H1 (cell line): ENCODE results near the gene PPA2. TPM values are rescaled to one million over a fixed set of nuclear protein-coding genes. Genes with fewer than 3 reads are reported as not detected.

Experiments used
- CTCF ChIA-PET: fragments of 300-600 bp; sonication (Branson Sonifier 250); formaldehyde crosslinking; loops from one replicate; lab custom pipeline; 2021; ENCODE audit not compliant: partially characterized antibody; lab: Charles Lee
- POLR2A ChIA-PET: fragments of 300-600 bp; sonication (Branson Sonifier 250); formaldehyde crosslinking; loops from one replicate; lab custom pipeline; 2021; ENCODE audit warnings: inconsistent platforms; ENCODE audit not compliant: partially characterized antibody; lab: Charles Lee
- DNase-seq, 2 experiments: peaks; one replicate each; pipeline versions ENCODE4 v3.0.0 to v3.0.0-alpha.2; 2010 to 2022; ENCODE audit warnings: low spot score in 2 of 2, low read depth in 1 of 2, mixed read lengths in 1 of 2
- FAIRE-seq: peaks from 2 replicates; lab custom pipeline; 2011; peaks lifted over from hg19 to GRCh38; lab: Jason Lieb, UNC
- H2AFZ ChIP-seq: 2 replicates; pipeline ENCODE4 v1.8.1; 2012; ENCODE audit warnings: low read length, inconsistent platforms
- H2AK5ac ChIP-seq: 2 replicates; pipeline ENCODE4 v1.6.1; 2013; ENCODE audit warnings: low read depth, low read length
- H2BK120ac ChIP-seq: replicated peaks from 2 replicates; pipeline ENCODE3; 2013; ENCODE audit warnings: low read depth, low read length, inconsistent platforms
- H2BK12ac ChIP-seq: 2 replicates; pipeline ENCODE4 v1.6.1; 2013; ENCODE audit warnings: low read depth, low read length
- H2BK15ac ChIP-seq: 2 replicates; pipeline ENCODE4 v1.6.1; 2013; ENCODE audit warnings: low read length
- H2BK20ac ChIP-seq: 2 replicates; pipeline ENCODE4 v1.6.1; 2013; ENCODE audit warnings: low read length
- H2BK5ac ChIP-seq: 2 replicates; pipeline ENCODE4 v1.6.1; 2013; ENCODE audit warnings: low read depth, low read length
- H3K14ac ChIP-seq: 2 replicates; pipeline ENCODE4 v1.6.1; 2013; ENCODE audit warnings: inconsistent platforms; ENCODE audit not compliant: insufficient read length
- H3K18ac ChIP-seq: 2 replicates; pipeline ENCODE4 v1.6.1; 2013; ENCODE audit warnings: low read length; ENCODE audit errors: extremely low read depth
- H3K23ac ChIP-seq: 2 replicates; pipeline ENCODE4 v1.6.1; 2013; ENCODE audit warnings: inconsistent platforms; ENCODE audit not compliant: insufficient read length
- H3K23me2 ChIP-seq: 2 replicates; pipeline ENCODE4 v1.6.1; 2013; ENCODE audit warnings: low read depth, low read length
- H3K27ac ChIP-seq: 2 replicates; pipeline ENCODE4 v1.6.1; 2011; ENCODE audit warnings: low read depth, low read length, inconsistent platforms
- H3K27me3 ChIP-seq, 4 experiments: replicated peaks in 1 of 4; 1 replicate in 1 of 4; 2 replicates in 3 of 4; pipeline versions ENCODE4 v1.6.1 to v1.8.1; 2011 to 2013; ENCODE audit warnings: low read length in 3 of 4, mild to moderate bottlenecking in 3 of 4, inconsistent platforms in 2 of 4, mixed read lengths in 2 of 4, moderate library complexity in 1 of 4; ENCODE audit not compliant: control insufficient read depth in 3 of 4, insufficient read depth in 3 of 4; ENCODE audit errors: extremely low read depth in 1 of 4
- H3K36me3 ChIP-seq, 4 experiments: 2 replicates each; pipeline versions ENCODE4 v1.6.1 to v1.8.1; 2011 to 2013; ENCODE audit warnings: mild to moderate bottlenecking in 4 of 4, low read length in 3 of 4, moderate library complexity in 2 of 4, control low read depth in 1 of 4, inconsistent platforms in 1 of 4; ENCODE audit not compliant: insufficient read depth in 4 of 4, control insufficient read depth in 2 of 4
- H3K4ac ChIP-seq: replicated peaks from 2 replicates; pipeline ENCODE3; 2013; ENCODE audit warnings: low read length, low read depth, mixed read lengths, inconsistent platforms; ENCODE audit not compliant: insufficient read length
- H3K4me1 ChIP-seq, 4 experiments: replicated peaks in 1 of 4; 1 replicate in 1 of 4; 2 replicates in 3 of 4; pipeline versions ENCODE4 v1.6.1 to v1.8.1; 2011 to 2013; ENCODE audit warnings: low read length in 3 of 4, inconsistent platforms in 2 of 4, mixed read lengths in 1 of 4; ENCODE audit not compliant: insufficient read depth in 4 of 4, control insufficient read depth in 3 of 4
- H3K4me2 ChIP-seq, 2 experiments: 2 replicates each; pipeline versions ENCODE4 v1.6.1 to v1.8.1; 2011 to 2013; ENCODE audit warnings: low read depth in 2 of 2, low read length in 2 of 2, control low read depth in 1 of 2, inconsistent platforms in 1 of 2, mild to moderate bottlenecking in 1 of 2; ENCODE audit not compliant: insufficient read depth in 1 of 2
- H3K4me3 ChIP-seq, 4 experiments: fragments of 200-600, 300-600 bp in 1 of 4; sonication (generic), shearing (Covaris generic), sonication (Bioruptor Twin) in 1 of 4; 2 replicates each; pipeline versions ENCODE4 v1.5.1 to v1.8.1; 2011 to 2016; ENCODE audit warnings: low read length in 4 of 4, low read depth in 3 of 4, control low read depth in 2 of 4, inconsistent platforms in 2 of 4, mild to moderate bottlenecking in 2 of 4, mixed read lengths in 1 of 4, moderate library complexity in 1 of 4; ENCODE audit not compliant: insufficient read depth in 2 of 4; ENCODE audit errors: extremely low read depth in 1 of 4
- H3K56ac ChIP-seq: replicated peaks from 2 replicates; pipeline ENCODE3; 2013; ENCODE audit warnings: low read depth, mild to moderate bottlenecking, mixed read lengths, low read length, inconsistent platforms; ENCODE audit not compliant: insufficient read length
- H3K79me1 ChIP-seq: 2 replicates; pipeline ENCODE4 v1.6.1; 2013; ENCODE audit warnings: low read depth, low read length, control low read depth
- H3K79me2 ChIP-seq, 2 experiments: 2 replicates each; pipeline versions ENCODE4 v1.6.1 to v1.8.1; 2012 to 2013; ENCODE audit warnings: low read length in 2 of 2, mild to moderate bottlenecking in 2 of 2, inconsistent platforms in 1 of 2; ENCODE audit not compliant: insufficient read depth in 2 of 2, control insufficient read depth in 1 of 2
- H3K9ac ChIP-seq, 4 experiments: replicated peaks in 1 of 4; 1 replicate in 1 of 4; 2 replicates in 3 of 4; pipeline versions ENCODE4 v1.6.1 to v1.8.1; 2011 to 2013; ENCODE audit warnings: low read depth in 3 of 4, low read length in 3 of 4, control low read depth in 2 of 4, mild to moderate bottlenecking in 2 of 4, moderate library complexity in 2 of 4, inconsistent platforms in 1 of 4; ENCODE audit errors: extremely low read depth in 1 of 4
- H3K9me3 ChIP-seq, 2 experiments: 2 replicates each; pipeline versions ENCODE4 v1.6.1 to v1.8.1; 2012 to 2013; ENCODE audit warnings: mild to moderate bottlenecking in 2 of 2, moderate library complexity in 2 of 2, control low read depth in 1 of 2, inconsistent platforms in 1 of 2, low read depth in 1 of 2, low read length in 1 of 2, mixed read lengths in 1 of 2; ENCODE audit not compliant: insufficient read depth in 2 of 2
- H4K20me1 ChIP-seq, 2 experiments: replicated peaks in 1 of 2; 2 replicates each; pipeline versions ENCODE3 to v1.8.1; 2011 to 2013; ENCODE audit warnings: inconsistent platforms in 2 of 2, low read length in 2 of 2, mild to moderate bottlenecking in 1 of 2; ENCODE audit not compliant: insufficient read depth in 2 of 2, control insufficient read depth in 1 of 2
- H4K5ac ChIP-seq: 2 replicates; pipeline ENCODE4 v1.6.1; 2013; ENCODE audit warnings: low read length, low read depth, mixed read lengths, inconsistent platforms; ENCODE audit not compliant: insufficient read length
- H4K8ac ChIP-seq: 2 replicates; pipeline ENCODE4 v1.8.0; 2013; ENCODE audit warnings: mild to moderate bottlenecking, moderate library complexity, low read length, inconsistent platforms; ENCODE audit not compliant: insufficient read depth; ENCODE audit errors: extremely low read depth
- H4K91ac ChIP-seq: replicated peaks from 2 replicates; pipeline ENCODE3; 2013; ENCODE audit warnings: low read length, mixed read lengths, inconsistent platforms; ENCODE audit not compliant: insufficient read length
- EGR1 ChIP-seq: IDR thresholded peaks from 2 replicates; pipeline ENCODE4 v1.6.1; 2011; ENCODE audit warnings: low read depth, low read length, borderline replicate concordance
- EZH2 ChIP-seq: fragments of 200-600 bp; sonication (generic); IDR thresholded peaks from 2 replicates; pipeline ENCODE4 v1.7.1; 2012; ENCODE audit warnings: low read depth, mild to moderate bottlenecking, moderate library complexity, low read length, inconsistent platforms; ENCODE audit not compliant: severe bottlenecking
- HDAC2 ChIP-seq, 2 experiments: fragments of 300-600 bp in 1 of 2; sonication (generic) in 1 of 2; IDR thresholded peaks; 2 replicates each; pipeline ENCODE4 v1.6.1; 2011 to 2012; ENCODE audit warnings: low read depth in 2 of 2, low read length in 2 of 2, mild to moderate bottlenecking in 2 of 2, moderate library complexity in 2 of 2, borderline replicate concordance in 1 of 2, inconsistent platforms in 1 of 2
- PHF8 ChIP-seq: fragments of 200-600 bp; sonication (generic); conservative IDR thresholded peaks from 2 replicates; pipeline ENCODE4 v1.7.1; 2012; ENCODE audit warnings: low read depth, mild to moderate bottlenecking, inconsistent platforms, low read length, moderate library complexity
- POLR2A ChIP-seq, 2 experiments: IDR thresholded peaks; 1 replicate in 1 of 2; 2 replicates in 1 of 2; pipeline ENCODE4 v1.6.1; 2011; ENCODE audit warnings: low read depth in 2 of 2, low read length in 2 of 2, mild to moderate bottlenecking in 2 of 2; ENCODE audit errors: control extremely low read depth in 1 of 2
- POU5F1 ChIP-seq: IDR thresholded peaks from 2 replicates; pipeline ENCODE4 v1.6.1; 2011; ENCODE audit warnings: low read depth, mild to moderate bottlenecking, low read length, moderate library complexity
- SIRT6 ChIP-seq: IDR thresholded peaks from one replicate; pipeline ENCODE4 v1.7.1; 2012; ENCODE audit warnings: low read length, inconsistent platforms
- SP1 ChIP-seq: IDR thresholded peaks from 2 replicates; pipeline ENCODE4 v1.6.1; 2011; ENCODE audit warnings: low read depth, low read length
- SP2 ChIP-seq: IDR thresholded peaks from 2 replicates; pipeline ENCODE4 v1.6.1; 2012; ENCODE audit warnings: mild to moderate bottlenecking, low read length, inconsistent platforms
- SP4 ChIP-seq: IDR thresholded peaks from 2 replicates; pipeline ENCODE4 v1.6.1; 2012; ENCODE audit warnings: low read length, inconsistent platforms
- SUZ12 ChIP-seq: fragments of 200-600 bp; sonication (generic); IDR thresholded peaks from 2 replicates; pipeline ENCODE4 v1.6.1; 2012; ENCODE audit warnings: mild to moderate bottlenecking, inconsistent platforms, low read length, moderate library complexity, mixed read lengths
- TEAD4 ChIP-seq: IDR thresholded peaks from 2 replicates; pipeline ENCODE4 v1.6.1; 2012; ENCODE audit warnings: low read depth, low read length, inconsistent platforms, mixed read lengths
- WGBS, 2 experiments: shearing (Covaris generic) in 1 of 2; methylation state at CpG; one replicate each; pipeline versions ENCODE4 v1.1.6 to v1.1.7; 2013 to 2015; ENCODE audit warnings: low lambda C conversion rate in 2 of 2, mixed read lengths in 2 of 2, inconsistent platforms in 1 of 2, low coverage in 1 of 2, missing lambda C conversion rate in 1 of 2; ENCODE audit not compliant: insufficient replicate concordance in 2 of 2, insufficient coverage in 1 of 2, insufficient read length in 1 of 2; ENCODE audit errors: extremely low coverage in 1 of 2, missing lambda C conversion rate in 1 of 2; 5-methylcytosine and 5-hydroxymethylcytosine counted together
- polyA plus RNA-seq, 7 experiments: library from polyadenylated mRNA; depleted of rRNA in 3 of 7; stranded (reverse) in 5 of 7; unstranded in 2 of 7; fragments of >200 nt in 5 of 7; fragments of 200-250 nt in 2 of 7; gene quantifications; 1 replicate in 5 of 7; 2 replicates in 1 of 7; 4 replicates in 1 of 7; pipeline versions ENCODE4 v1.2.1 to v1.2.3, GENCODE V29; 2011 to 2013; ENCODE audit warnings: missing spikeins in 2 of 7, mixed read lengths in 2 of 7
- total RNA-seq: library from RNA; stranded (reverse); fragmentation: NEBNext Ultra II Directional; extraction: Animal tissue kit (Norgen Biotek cat#: 25700); gene quantifications from 2 replicates; pipeline ENCODE4 v1.2.1, GENCODE V29; 2021
- TF ChIP-seq, protein P1 (sequence below): IDR thresholded peaks from 2 replicates; pipeline ENCODE4 v1.6.1; 2011; ENCODE audit warnings: low read depth, mild to moderate bottlenecking, low read length; ENCODE audit not compliant: insufficient read depth

PPA2 gene
- total and polyA plus RNA-seq, 2 of the 8 experiments (the other 6 are each of a cell fraction or from before 2014, with no cell fraction given), result 24.9 to 62.7 TPM

DNA sequence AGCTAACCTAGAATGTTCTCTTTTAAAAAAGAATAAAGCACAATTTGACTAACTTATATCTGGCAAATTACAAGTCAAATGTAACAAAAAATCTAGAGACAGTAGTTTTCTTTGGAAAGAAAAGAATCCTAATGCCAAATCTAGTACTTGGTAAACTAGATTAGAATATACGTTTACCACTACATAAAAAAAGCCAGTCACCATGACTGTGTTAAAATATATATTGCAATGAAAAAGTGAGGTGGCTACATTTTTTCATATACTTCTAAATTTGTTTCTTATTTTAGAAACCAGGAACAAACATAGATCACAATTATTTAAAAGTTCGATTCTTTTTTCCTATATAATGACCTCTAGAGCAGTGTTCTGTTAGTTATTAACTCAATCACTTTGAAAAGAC lies 29.6 kb upstream of the PPA2 start:
- H2AK5ac ChIP-seq, result no peak overlapping the region
- no peak overlapping the region for H3K27ac ChIP-seq
- H3K56ac ChIP-seq, result no peak overlapping the region
- no peak overlapping the region for H3K4me3 ChIP-seq
- no peak overlapping the region for H3K4ac ChIP-seq
- no peak overlapping the region for H3K23ac ChIP-seq
- FAIRE-seq (no peak), DNase-seq (no peak)
- TF ChIP-seq PHF8 (no peak), SIRT6 (no peak), SP4 (no peak), POU5F1 (no peak), EZH2 (no peak), SP2 (no peak), SUZ12 (no peak), SP1 (no peak), EGR1 (no peak), POLR2A (IDR thresholded peaks at IDR 0.05; ENCODE audit: control extremely low read depth in 1 of 2, low read depth in 2 of 2, low read length in 2 of 2) (no peak), TEAD4 (no peak), HDAC2 (IDR thresholded peaks at IDR 0.05; ENCODE audit: borderline replicate concordance in 1 of 2, low read depth in 2 of 2, low read length in 2 of 2) (no peak)
- TF ChIP-seq, protein P1, sequence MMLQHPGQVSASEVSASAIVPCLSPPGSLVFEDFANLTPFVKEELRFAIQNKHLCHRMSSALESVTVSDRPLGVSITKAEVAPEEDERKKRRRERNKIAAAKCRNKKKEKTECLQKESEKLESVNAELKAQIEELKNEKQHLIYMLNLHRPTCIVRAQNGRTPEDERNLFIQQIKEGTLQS, result no peak
- CTCF ChIA-PET, result interaction anchor here (0.6 to 2.1 kb wide), 3 partner anchors 30 to 1262 kb away, joined by 5 read pairs; partner anchors contain the start of gene PPA2
- H3K27me3 ChIP-seq, result no peaks in the 10 kb centered on the region
- no peak overlapping the region for H4K8ac ChIP-seq
- WGBS, 2 experiments, result 91% methylated on average over 2 of the region's 2 CpGs; no CpG with 5 or more reads in 1 of the 2 experiments
- no peaks in the 10 kb centered on the region for H3K4me1 ChIP-seq
- no peak overlapping the region for H2AFZ ChIP-seq
- H2BK12ac ChIP-seq, result no peak overlapping the region
- H3K9ac ChIP-seq, result no peak overlapping the region
- no peaks in the 10 kb centered on the region for H4K20me1 ChIP-seq
- POLR2A ChIA-PET, result no interaction called here
- H3K18ac ChIP-seq, result no peak overlapping the region
- H3K36me3 ChIP-seq, result no peaks in the 10 kb centered on the region
- no peaks in the 10 kb centered on the region; the same call in 1 of the 2 replicates for H3K23me2 ChIP-seq
- no peak overlapping the region for H4K91ac ChIP-seq
- no peak overlapping the region for H4K5ac ChIP-seq
- no peak overlapping the region for H3K14ac ChIP-seq
- no peaks in the 10 kb centered on the region for H3K79me2 ChIP-seq
- peaks cover 0 to 7% of the 10 kb centered on the region in 2 experiments; a peak in 1 of 4 replicates for H3K9me3 ChIP-seq
- H2BK15ac ChIP-seq, result no peak overlapping the region
- no peaks in the 10 kb centered on the region for H3K79me1 ChIP-seq
- H2BK20ac ChIP-seq, result no peak overlapping the region
- no peak overlapping the region for H3K4me2 ChIP-seq
- H2BK5ac ChIP-seq, result no peak overlapping the region
- no peak overlapping the region for H2BK120ac ChIP-seq
